KMS-11 (cell line): ENCODE data around the gene SNX24.

Experiments
- H2AFZ ChIP-seq: fragments of 200-600 bp; sonication (generic); 2 replicates; pipeline ENCODE4 v1.6.1; 2016; ENCODE audit warnings: antibody characterized with exemption, mixed run types, low read depth
- H3K27ac ChIP-seq: fragments of 200-600 bp; sonication (generic); 2 replicates; pipeline ENCODE4 v1.6.1; 2016; ENCODE audit warnings: mild to moderate bottlenecking, mixed run types
- H3K27me3 ChIP-seq: fragments of 200-600 bp; sonication (generic); 2 replicates; pipeline ENCODE4 v1.6.1; 2017; ENCODE audit warnings: mild to moderate bottlenecking, low read depth, mixed run types, moderate library complexity; ENCODE audit not compliant: insufficient read depth
- H3K36me3 ChIP-seq: fragments of 200-600 bp; sonication (generic); 2 replicates; pipeline ENCODE4 v1.6.1; 2017; ENCODE audit warnings: mild to moderate bottlenecking, mixed run types; ENCODE audit not compliant: insufficient read depth
- H3K4me1 ChIP-seq: fragments of 200-600 bp; sonication (generic); 2 replicates; pipeline ENCODE4 v1.6.1; 2016; ENCODE audit warnings: mild to moderate bottlenecking, low read depth, mixed run types; ENCODE audit not compliant: poor library complexity, severe bottlenecking
- H3K4me2 ChIP-seq: fragments of 200-600 bp; sonication (generic); 2 replicates; pipeline ENCODE4 v1.7.0; 2016; ENCODE audit warnings: mild to moderate bottlenecking, mixed run types
- H3K4me3 ChIP-seq: fragments of 200-600 bp; sonication (generic); IDR thresholded peaks from 2 replicates; pipeline ENCODE4 v1.6.1; 2017; ENCODE audit warnings: low read depth, low read length, mixed read lengths; ENCODE audit not compliant: insufficient read depth
- H3K79me2 ChIP-seq: fragments of 200-600 bp; sonication (generic); 2 replicates; pipeline ENCODE4 v1.6.1; 2016; ENCODE audit warnings: low read depth, mixed run types; ENCODE audit not compliant: insufficient read depth
- H3K9ac ChIP-seq: fragments of 200-600 bp; sonication (generic); 2 replicates; pipeline ENCODE4 v1.6.1; 2016; ENCODE audit warnings: mild to moderate bottlenecking, mixed run types
- H4K20me1 ChIP-seq: fragments of 200-600 bp; sonication (generic); 2 replicates; pipeline ENCODE4 v1.6.1; 2016; ENCODE audit warnings: mild to moderate bottlenecking, mixed run types; ENCODE audit not compliant: insufficient read depth
- CTCF ChIP-seq: fragments of 200-600 bp; sonication (generic); conservative IDR thresholded peaks from 2 replicates; pipeline ENCODE4 v1.6.1; 2017; ENCODE audit warnings: low read depth, mild to moderate bottlenecking, antibody characterized with exemption, low read length, moderate library complexity, mixed read lengths

SNX24 gene

GRCh38 chr5:123046222-123046621 is 200.8 kb downstream of the SNX24 start:
- Histone ChIP-seq H2AFZ (no peak overlapping the region), H3K4me1 (no peaks in the 10 kb centered on the region), H3K4me3 (no peak overlapping the region), H3K27ac (no peak overlapping the region), H3K9ac (no peak overlapping the region), H3K36me3 (no peaks in the 10 kb centered on the region), H3K4me2 (no peak overlapping the region), H4K20me1 (no peaks in the 10 kb centered on the region; the same call in 1 of the 2 replicates), H3K79me2 (no peaks in the 10 kb centered on the region), H3K27me3 (no peaks in the 10 kb centered on the region)
- no peak for TF ChIP-seq CTCF

DNA sequence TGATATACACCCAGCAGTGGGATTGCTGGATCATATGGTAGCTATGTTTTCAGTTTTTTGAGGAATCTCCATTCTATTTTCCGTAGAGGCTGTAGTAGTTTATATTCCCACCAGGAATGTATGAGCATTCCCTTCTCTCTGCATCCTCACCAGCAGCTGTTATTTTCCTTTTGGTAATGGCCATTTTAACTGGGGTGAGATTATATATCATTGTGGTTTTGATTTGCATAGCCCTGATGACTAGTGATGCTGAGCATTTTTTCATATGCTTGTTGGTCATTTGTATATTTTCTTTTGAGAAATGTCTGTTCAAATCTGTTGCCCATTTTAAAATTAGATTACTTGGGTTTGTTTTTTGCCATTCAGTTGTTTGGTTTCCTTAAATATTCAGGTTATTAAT is 202.3 kb downstream of the SNX24 start:
- Histone ChIP-seq H3K4me3 (no peak overlapping the region), H3K79me2 (no peaks in the 10 kb centered on the region), H3K27me3 (no peaks in the 10 kb centered on the region), H3K4me2 (no peak overlapping the region), H2AFZ (no peak overlapping the region), H3K36me3 (no peaks in the 10 kb centered on the region), H4K20me1 (no peaks in the 10 kb centered on the region), H3K9ac (no peak overlapping the region), H3K27ac (no peak overlapping the region), H3K4me1 (no peaks in the 10 kb centered on the region)
- TF ChIP-seq CTCF, result no peak

DNA sequence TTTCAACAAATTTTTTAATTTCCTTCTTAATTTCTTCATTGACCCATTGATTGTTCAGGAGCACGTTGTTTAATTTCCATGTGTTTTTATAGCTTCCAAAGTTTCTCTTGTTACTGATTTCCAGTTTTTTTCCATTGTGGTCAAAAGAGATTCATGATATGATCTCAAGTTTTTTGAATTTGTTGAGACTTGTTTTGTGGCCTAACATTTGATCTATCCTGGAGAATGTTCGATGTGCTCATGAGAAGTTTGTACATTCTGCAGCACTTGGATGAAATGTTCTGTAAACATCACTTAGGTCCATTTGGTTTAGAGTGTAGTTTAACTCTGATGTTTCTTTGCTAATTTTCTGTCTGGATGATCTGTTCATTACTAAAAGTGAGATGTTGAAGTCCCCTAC is 205.8 kb downstream of the SNX24 start:
- Histone ChIP-seq H3K36me3 (no peaks in the 10 kb centered on the region), H2AFZ (no peak overlapping the region), H3K27me3 (no peaks in the 10 kb centered on the region), H3K4me1 (no peaks in the 10 kb centered on the region), H3K79me2 (no peaks in the 10 kb centered on the region), H4K20me1 (no peaks in the 10 kb centered on the region), H3K27ac (no peak overlapping the region), H3K9ac (no peak overlapping the region), H3K4me3 (no peak overlapping the region), H3K4me2 (no peak overlapping the region)
- TF ChIP-seq CTCF, result no peak
